HepG2 (cell line): ENCODE results near the gene ZNF8. TPM values are rescaled to one million over a fixed set of nuclear protein-coding genes. Genes with fewer than 3 reads are reported as not detected.

Experiments used
- ATAC-seq: fragments of 200-7000 bp; cut with Tn5 transposase; 3 replicates; pipeline ENCODE4 v1.9.1; 2020; ENCODE audit warnings: mild to moderate bottlenecking, moderate library complexity
- BruUV-seq: library from RNA; stranded (reverse); fragments of 400-500 nt; replicated peaks from 2 replicates; lab custom pipeline; 2021; lab: Mats Ljungman, UMichigan
- CTCF ChIA-PET: fragments of 300-600 bp; formaldehyde crosslinking; extraction: SDS; loops from one replicate; lab custom pipeline; 2021; ENCODE audit warnings: low total read pairs, inconsistent platforms, low intra/inter-chr PET ratio; lab: Yijun Ruan, JAX
- POLR2A ChIA-PET: fragments of 350-600 bp; sonication (Branson Sonifier 250); formaldehyde crosslinking; loops from one replicate; lab custom pipeline; 2020; ENCODE audit warnings: antibody characterized with exemption, inconsistent platforms; lab: Yijun Ruan, JAX
- DNase-seq: peaks from one replicate; pipeline ENCODE4 v3.0.0-alpha.2; 2015; ENCODE audit warnings: low spot score
- FAIRE-seq: peaks from 3 replicates; lab custom pipeline; 2011; peaks lifted over from hg19 to GRCh38; lab: Jason Lieb, UNC
- H2AFZ ChIP-seq: one replicate; pipeline ENCODE4 v1.6.1; 2011; ENCODE audit warnings: low read length, inconsistent platforms
- H3K27ac ChIP-seq: fragments of 300-600 bp; 3 replicates; pipeline ENCODE4 v1.8.0; 2011; ENCODE audit warnings: mixed run types, mild to moderate bottlenecking, mixed read lengths, low read length, inconsistent platforms; ENCODE audit not compliant: insufficient read depth; ENCODE audit errors: extremely low read length
- H3K27me3 ChIP-seq, 2 experiments: fragments of 200-600 bp in 1 of 2; 2 replicates in 1 of 2; 3 replicates in 1 of 2; pipeline versions ENCODE4 v1.6.0 to v1.8.0; 2011; ENCODE audit warnings: low read length in 2 of 2, mild to moderate bottlenecking in 2 of 2, moderate library complexity in 2 of 2, inconsistent platforms in 1 of 2; ENCODE audit not compliant: insufficient read depth in 2 of 2, control insufficient read depth in 1 of 2
- H3K36me3 ChIP-seq, 2 experiments: fragments of 200-600 bp in 1 of 2; replicated peaks in 1 of 2; 2 replicates in 1 of 2; 3 replicates in 1 of 2; pipeline versions ENCODE4 v1.5.1 to v1.8.0; 2011; ENCODE audit warnings: low read length in 2 of 2, inconsistent platforms in 1 of 2; ENCODE audit not compliant: insufficient read depth in 2 of 2, control insufficient read depth in 1 of 2
- H3K4me1 ChIP-seq: 2 replicates; pipeline ENCODE4 v1.5.1; 2012; ENCODE audit warnings: low read length, inconsistent platforms; ENCODE audit not compliant: insufficient read depth
- H3K4me2 ChIP-seq: 2 replicates; pipeline ENCODE4 v1.6.0; 2011; ENCODE audit warnings: low read depth, low read length, inconsistent platforms
- H3K4me3 ChIP-seq, 3 experiments: fragments of 200-600 bp in 1 of 3; sonication (generic), shearing (Covaris generic) in 1 of 3; replicated peaks in 1 of 3; 2 replicates each; pipeline ENCODE4 v1.5.1; 2011 to 2016; ENCODE audit warnings: low read length in 3 of 3, inconsistent platforms in 2 of 3, low read depth in 2 of 3, mild to moderate bottlenecking in 2 of 3, control low read depth in 1 of 3, mixed read lengths in 1 of 3; ENCODE audit not compliant: insufficient read depth in 1 of 3
- H3K79me2 ChIP-seq: one replicate; pipeline ENCODE4 v1.6.1; 2011; ENCODE audit warnings: low read length, inconsistent platforms; ENCODE audit not compliant: insufficient read depth
- H3K9ac ChIP-seq: 2 replicates; pipeline ENCODE4 v1.6.0; 2011; ENCODE audit warnings: mild to moderate bottlenecking, low read depth, low read length, inconsistent platforms; ENCODE audit not compliant: insufficient read depth
- H3K9me3 ChIP-seq: 2 replicates; pipeline ENCODE4 v1.5.1; 2012; ENCODE audit warnings: mild to moderate bottlenecking, low read length
- H4K20me1 ChIP-seq: 2 replicates; pipeline ENCODE4 v1.6.0; 2011; ENCODE audit warnings: inconsistent platforms, mild to moderate bottlenecking, low read length, moderate library complexity; ENCODE audit not compliant: insufficient read depth
- ATRX ChIP-seq: sonication (generic); formaldehyde crosslinking; IDR thresholded peaks from 2 replicates; pipeline ENCODE4 v1.4.0; 2020; ENCODE audit warnings: missing genetic modification reagents, borderline replicate concordance
- BHLHE40 ChIP-seq: IDR thresholded peaks from 2 replicates; pipeline ENCODE4 v1.6.1; 2011; ENCODE audit warnings: low read length, improper control_type of control experiment
- CBFB ChIP-seq: sonication (generic); formaldehyde crosslinking; IDR thresholded peaks from 2 replicates; pipeline ENCODE4 v1.4.0; 2020; ENCODE audit warnings: missing genetic modification reagents
- CHD4 ChIP-seq: fragments of 200-600 bp; sonication (generic); IDR thresholded peaks from 2 replicates; pipeline ENCODE4 v1.7.0; 2017; ENCODE audit warnings: mild to moderate bottlenecking, low read length, borderline replicate concordance
- MAF1 ChIP-seq: sonication (generic); formaldehyde crosslinking; IDR thresholded peaks from 2 replicates; pipeline ENCODE4 v1.5.0; 2020; ENCODE audit warnings: missing genetic modification reagents, borderline replicate concordance
- MZF1 ChIP-seq: sonication (generic); formaldehyde crosslinking; IDR thresholded peaks from 2 replicates; pipeline ENCODE4 v1.8.1; 2023; ENCODE audit warnings: mild to moderate bottlenecking, missing genetic modification reagents, borderline replicate concordance
- SALL2 ChIP-seq: sonication (generic); formaldehyde crosslinking; IDR thresholded peaks from 2 replicates; pipeline ENCODE4 v1.8.1; 2023; ENCODE audit warnings: mild to moderate bottlenecking, missing genetic modification reagents, inconsistent platforms
- SMARCC2 ChIP-seq: fragments of 450-650 bp; IDR thresholded peaks from 2 replicates; pipeline ENCODE4 v1.6.1; 2017; ENCODE audit warnings: antibody characterized with exemption, mild to moderate bottlenecking
- SRY ChIP-seq: sonication (generic); formaldehyde crosslinking; IDR thresholded peaks from 2 replicates; pipeline ENCODE4 v1.8.0; 2022; ENCODE audit warnings: mild to moderate bottlenecking, missing genetic modification reagents
- TBP ChIP-seq: sonication (generic); formaldehyde crosslinking; IDR thresholded peaks from 2 replicates; pipeline ENCODE4 v1.5.0; 2020; ENCODE audit warnings: missing genetic modification reagents
- ZBTB3 ChIP-seq: sonication (generic); formaldehyde crosslinking; IDR thresholded peaks from 2 replicates; pipeline ENCODE4 v1.4.0; 2020; ENCODE audit warnings: low read depth, mild to moderate bottlenecking, moderate library complexity, missing genetic modification reagents, borderline replicate concordance
- ZFP36L2 ChIP-seq: sonication (generic); formaldehyde crosslinking; IDR thresholded peaks from 2 replicates; pipeline ENCODE4 v1.4.0; 2020; ENCODE audit warnings: missing genetic modification reagents
- ZKSCAN5 ChIP-seq: sonication (generic); formaldehyde crosslinking; IDR thresholded peaks from 2 replicates; pipeline ENCODE4 v1.5.1; 2020; ENCODE audit warnings: mild to moderate bottlenecking, missing genetic modification reagents
- ZNF558 ChIP-seq: sonication (generic); formaldehyde crosslinking; IDR thresholded peaks from 2 replicates; pipeline ENCODE4 v1.9.0; 2022; ENCODE audit warnings: mild to moderate bottlenecking, missing genetic modification reagents, borderline replicate concordance
- ZNF713 ChIP-seq: sonication (generic); formaldehyde crosslinking; IDR thresholded peaks from 2 replicates; pipeline ENCODE4 v1.4.0; 2020; ENCODE audit warnings: mild to moderate bottlenecking, missing genetic modification reagents
- WGBS: methylation state at CpG from one replicate; pipeline ENCODE4 v1.1.6; 2017; ENCODE audit warnings: low lambda C conversion rate; 5-methylcytosine and 5-hydroxymethylcytosine counted together
- in situ Hi-C: cut with HindIII; loops from 2 replicates; pipeline ENCODE4 v1.10.0; 2017; ENCODE audit warnings: low pct_unique_long_range_greater_than_20kb; ENCODE audit not compliant: extremely low pct_ligation_motif_present
- intact Hi-C: fragments of 100-400 bp; cut with micrococcal nuclease; formaldehyde crosslinking; loops from one replicate; pipeline ENCODE4 v1.10.0; 2022; ENCODE audit not compliant: unreplicated experiment
- polyA plus RNA-seq, 8 experiments: library from polyadenylated mRNA; depleted of rRNA in 3 of 8; stranded (reverse) in 7 of 8; unstranded in 1 of 8; fragments of >200 nt; fragmentation: Illumina TruSeq in 4 of 8; extraction: Trizol in 4 of 8; gene quantifications; 2 replicates each; pipeline versions ENCODE4 v1.2.1 to v1.2.3, GENCODE V29; 2011 to 2016; ENCODE audit warnings: low read depth in 4 of 8, missing spikeins in 1 of 8, mixed read lengths in 1 of 8; ENCODE audit not compliant: insufficient read depth in 1 of 8
- total RNA-seq, 5 experiments: library from RNA; depleted of rRNA; stranded (reverse); fragments of >200 nt; fragmentation: Illumina TruSeq; extraction: Trizol; gene quantifications; 2 replicates each; pipeline ENCODE4 v1.2.3, GENCODE V29; 2016; ENCODE audit warnings: low read depth in 1 of 5

Gene ZNF8
- total and polyA plus RNA-seq, 2 of the 13 experiments (the other 11 are each of a cell fraction or from before 2014, with no cell fraction given), result 3.1 to 3.3 TPM

GRCh38 chr19:58330458-58330857 is 51.7 kb downstream of the ZNF8 start:
- peaks cover 19% of the 10 kb centered on the region for H3K79me2 ChIP-seq
- 94% methylated on average over 4 of the region's 4 CpGs for WGBS
- H3K9ac ChIP-seq, result no peak overlapping the region
- no peak for FAIRE-seq
- H3K4me1 ChIP-seq, result peaks cover 32% of the 10 kb centered on the region
- H3K36me3 ChIP-seq, result peaks cover 5 to 10% of the 10 kb centered on the region in 2 experiments; a peak in 3 of 5 replicates
- BruUV-seq, result no TSS peak
- no peak overlapping the region for H2AFZ ChIP-seq
- H3K27me3 ChIP-seq, result no peaks in the 10 kb centered on the region; a peak in 1 of 5 replicates
- H4K20me1 ChIP-seq, result no peaks in the 10 kb centered on the region
- in situ Hi-C loops, result no loop called here
- ChIA-PET CTCF (no interaction called here), POLR2A (interaction anchor here (0.8 to 1.6 kb wide), 2 partner anchors 32 to 78 kb away, joined by 3 to 5 read pairs; partner anchors contain the start of genes ZNF497 and ZNF584)
- no peak for ATAC-seq
- H3K9me3 ChIP-seq, result no peaks in the 10 kb centered on the region
- no peak for TF ChIP-seq SRY (CRISPR knock-in tag)
- H3K4me2 ChIP-seq, result no peak overlapping the region
- H3K4me3 ChIP-seq, result no peak overlapping the region
- intact Hi-C loops, result no loop called here
- no peak overlapping the region for H3K27ac ChIP-seq
- DNase-seq, result no peak

DNA sequence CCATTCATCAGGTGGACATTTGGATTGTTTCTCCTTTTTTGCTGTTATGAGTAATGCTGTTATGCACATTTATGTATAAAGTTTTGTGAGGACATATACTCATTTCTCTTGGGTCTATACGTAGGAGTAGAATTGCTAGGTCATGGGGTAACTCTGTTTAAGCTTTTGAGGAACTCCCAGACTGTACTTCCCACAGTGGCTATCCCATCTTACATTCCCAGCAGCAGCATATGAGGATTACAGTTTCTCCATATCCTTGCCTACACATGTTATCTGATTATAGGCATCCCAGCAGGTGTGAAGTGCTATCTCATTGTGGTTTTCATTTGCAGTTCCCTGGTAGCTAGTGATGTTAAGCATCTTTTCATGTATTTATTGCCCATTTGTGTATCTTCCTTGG is 53.9 kb downstream of the ZNF8 start:
- ChIA-PET CTCF (no interaction called here), POLR2A (interaction anchor here (1.3 kb wide), 1 partner anchor 30 kb away, joined by 5 read pairs; the partner anchor contains the start of gene ZNF497)
- WGBS, result 90% methylated on average over 1 of the region's 1 CpG
- intact Hi-C loops, result no loop called here
- H3K4me1 ChIP-seq, result peaks cover 23% of the 10 kb centered on the region
- no peaks in the 10 kb centered on the region; a peak in 1 of 5 replicates for H3K27me3 ChIP-seq
- H4K20me1 ChIP-seq, result no peaks in the 10 kb centered on the region
- no peak overlapping the region for H3K4me3 ChIP-seq
- in situ Hi-C loops, result no loop called here
- H2AFZ ChIP-seq, result no peak overlapping the region
- H3K36me3 ChIP-seq, result peaks cover 8 to 25% of the 10 kb centered on the region in 2 experiments; a peak in 4 of 5 replicates
- no peaks in the 10 kb centered on the region for H3K9me3 ChIP-seq
- ATAC-seq (no peak), FAIRE-seq (no peak), DNase-seq (no peak)
- peaks cover 6% of the 10 kb centered on the region for H3K79me2 ChIP-seq
- no peak overlapping the region for H3K27ac ChIP-seq
- H3K9ac ChIP-seq, result no peak overlapping the region
- no TSS peak for BruUV-seq
- TF ChIP-seq CBFB (no peak), SALL2 (no peak), TBP (CRISPR knock-in tag) (no peak), MAF1 (CRISPR knock-in tag) (no peak), ATRX (CRISPR knock-in tag) (no peak), ZNF713 (no peak), CHD4 (no peak), MZF1 (CRISPR knock-in tag) (no peak), SMARCC2 (no peak), ZKSCAN5 (CRISPR knock-in tag) (no peak), ZBTB3 (CRISPR knock-in tag) (no peak), BHLHE40 (no peak), ZNF558 (CRISPR knock-in tag) (no peak), ZFP36L2 (CRISPR knock-in tag) (no peak)
- no peak overlapping the region for H3K4me2 ChIP-seq
